NCI-H1436 (cell line): Measurements from ENCODE around the gene SPIRE2.

ENCODE experiments used
- DNase-seq: peaks from one replicate; lab custom pipeline; 2025; lab: John Stamatoyannopoulos, UW

Gene SPIRE2

GRCh38 chr16:89915303-89916232 is 87.3 kb downstream of the SPIRE2 start:
- DNase-seq = no peak

- peak; percentile 88 for DNase-seq
Measured at GRCh38 chr16:89917773-89918452, 89.6 kb downstream of the SPIRE2 start.

- DNase-seq = peak; percentile 75
Measured at GRCh38 chr16:89918453-89919347, 90.4 kb downstream of the SPIRE2 start, which contains the start of gene MC1R. Gene MC1R (plus strand): TSS chr16:89918862. CDS start chr16:89919259, 397 bp downstream.

GRCh38 chr16:89919535-89920406 is 91.5 kb downstream of the SPIRE2 start:
- no peak for DNase-seq

- no peak for DNase-seq
Measured at GRCh38 chr16:89920723-89921122, 92.4 kb downstream of the SPIRE2 start.
